ENCODE measurements around the gene XPC. TPM values are rescaled to one million over a fixed set of nuclear protein-coding genes. Genes with fewer than 3 reads are reported as not detected.

XPC gene
- polyA plus RNA-seq, 1 donor from 2014 or later: 21.9 TPM

DNA sequence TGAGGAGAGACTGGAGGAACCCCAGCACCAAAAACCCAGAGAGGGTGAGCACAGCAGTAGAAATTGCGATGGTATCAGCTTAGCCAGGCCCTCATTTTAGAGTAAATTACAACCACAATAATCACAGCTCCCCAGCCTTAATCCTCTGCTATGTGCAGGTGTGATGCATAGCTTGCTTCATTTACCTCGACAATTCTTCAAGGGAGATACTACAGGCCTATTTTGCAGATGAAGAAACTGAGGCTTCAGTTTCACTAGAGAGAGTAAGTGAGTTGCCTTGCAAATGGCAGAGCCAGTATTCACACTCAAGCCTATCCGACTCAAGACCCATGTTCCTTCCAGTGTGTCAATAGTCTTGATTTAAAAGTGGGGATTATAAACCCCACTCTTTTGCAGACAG is 33.6 kb upstream of the XPC start:
- H3F3A ChIP-seq (ENCODE audit: insufficient read depth, low read length, poor library complexity, severe bottlenecking): no peaks in the 10 kb centered on the region
- H3K79me2 ChIP-seq (replicated peaks; ENCODE audit: insufficient read depth, low read length): no peaks in the 10 kb centered on the region
- no peaks in the 10 kb centered on the region for H3K9me2 ChIP-seq (ENCODE audit: insufficient read depth, low read length)
- no peaks in the 10 kb centered on the region for H3K36me3 ChIP-seq (ENCODE audit: insufficient read depth, low read length)
- TF ChIP-seq EP300 (conservative IDR thresholded peaks at IDR 0.05; ENCODE audit: poor library complexity, severe bottlenecking) (no peak), SMC3 (conservative IDR thresholded peaks at IDR 0.05; ENCODE audit: poor library complexity) (no peak), TAF1 (IDR thresholded peaks at IDR 0.05; ENCODE audit: low read depth) (no peak), EZH2 (IDR thresholded peaks at IDR 0.05; ENCODE audit: borderline replicate concordance, insufficient read depth, low read length, poor library complexity, severe bottlenecking) (no peak), RAD21 (conservative IDR thresholded peaks at IDR 0.05) (no peak), POLR2AphosphoS5 (IDR thresholded peaks at IDR 0.05) (no peak), MXI1 (conservative IDR thresholded peaks at IDR 0.05; ENCODE audit: poor library complexity, severe bottlenecking) (no peak)
- TF ChIP-seq, protein P1, sequence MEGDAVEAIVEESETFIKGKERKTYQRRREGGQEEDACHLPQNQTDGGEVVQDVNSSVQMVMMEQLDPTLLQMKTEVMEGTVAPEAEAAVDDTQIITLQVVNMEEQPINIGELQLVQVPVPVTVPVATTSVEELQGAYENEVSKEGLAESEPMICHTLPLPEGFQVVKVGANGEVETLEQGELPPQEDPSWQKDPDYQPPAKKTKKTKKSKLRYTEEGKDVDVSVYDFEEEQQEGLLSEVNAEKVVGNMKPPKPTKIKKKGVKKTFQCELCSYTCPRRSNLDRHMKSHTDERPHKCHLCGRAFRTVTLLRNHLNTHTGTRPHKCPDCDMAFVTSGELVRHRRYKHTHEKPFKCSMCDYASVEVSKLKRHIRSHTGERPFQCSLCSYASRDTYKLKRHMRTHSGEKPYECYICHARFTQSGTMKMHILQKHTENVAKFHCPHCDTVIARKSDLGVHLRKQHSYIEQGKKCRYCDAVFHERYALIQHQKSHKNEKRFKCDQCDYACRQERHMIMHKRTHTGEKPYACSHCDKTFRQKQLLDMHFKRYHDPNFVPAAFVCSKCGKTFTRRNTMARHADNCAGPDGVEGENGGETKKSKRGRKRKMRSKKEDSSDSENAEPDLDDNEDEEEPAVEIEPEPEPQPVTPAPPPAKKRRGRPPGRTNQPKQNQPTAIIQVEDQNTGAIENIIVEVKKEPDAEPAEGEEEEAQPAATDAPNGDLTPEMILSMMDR (IDR thresholded peaks at IDR 0.05; ENCODE audit: poor library complexity, severe bottlenecking): no peak
- TF ChIP-seq, protein P2, sequence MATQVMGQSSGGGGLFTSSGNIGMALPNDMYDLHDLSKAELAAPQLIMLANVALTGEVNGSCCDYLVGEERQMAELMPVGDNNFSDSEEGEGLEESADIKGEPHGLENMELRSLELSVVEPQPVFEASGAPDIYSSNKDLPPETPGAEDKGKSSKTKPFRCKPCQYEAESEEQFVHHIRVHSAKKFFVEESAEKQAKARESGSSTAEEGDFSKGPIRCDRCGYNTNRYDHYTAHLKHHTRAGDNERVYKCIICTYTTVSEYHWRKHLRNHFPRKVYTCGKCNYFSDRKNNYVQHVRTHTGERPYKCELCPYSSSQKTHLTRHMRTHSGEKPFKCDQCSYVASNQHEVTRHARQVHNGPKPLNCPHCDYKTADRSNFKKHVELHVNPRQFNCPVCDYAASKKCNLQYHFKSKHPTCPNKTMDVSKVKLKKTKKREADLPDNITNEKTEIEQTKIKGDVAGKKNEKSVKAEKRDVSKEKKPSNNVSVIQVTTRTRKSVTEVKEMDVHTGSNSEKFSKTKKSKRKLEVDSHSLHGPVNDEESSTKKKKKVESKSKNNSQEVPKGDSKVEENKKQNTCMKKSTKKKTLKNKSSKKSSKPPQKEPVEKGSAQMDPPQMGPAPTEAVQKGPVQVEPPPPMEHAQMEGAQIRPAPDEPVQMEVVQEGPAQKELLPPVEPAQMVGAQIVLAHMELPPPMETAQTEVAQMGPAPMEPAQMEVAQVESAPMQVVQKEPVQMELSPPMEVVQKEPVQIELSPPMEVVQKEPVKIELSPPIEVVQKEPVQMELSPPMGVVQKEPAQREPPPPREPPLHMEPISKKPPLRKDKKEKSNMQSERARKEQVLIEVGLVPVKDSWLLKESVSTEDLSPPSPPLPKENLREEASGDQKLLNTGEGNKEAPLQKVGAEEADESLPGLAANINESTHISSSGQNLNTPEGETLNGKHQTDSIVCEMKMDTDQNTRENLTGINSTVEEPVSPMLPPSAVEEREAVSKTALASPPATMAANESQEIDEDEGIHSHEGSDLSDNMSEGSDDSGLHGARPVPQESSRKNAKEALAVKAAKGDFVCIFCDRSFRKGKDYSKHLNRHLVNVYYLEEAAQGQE (IDR thresholded peaks at IDR 0.05; ENCODE audit: borderline replicate concordance): no peak
- no peak overlapping the region for H3K9ac ChIP-seq (ENCODE audit: low read length)
- H3K4me3 ChIP-seq (ENCODE audit: low read length): no peak overlapping the region
- no peak overlapping the region for H2AFZ ChIP-seq (ENCODE audit: low read depth, low read length)
- no peaks in the 10 kb centered on the region for H3K27me3 ChIP-seq (ENCODE audit: insufficient read depth, low read depth, low read length)
- H4K20me1 ChIP-seq (ENCODE audit: insufficient read depth): no peaks in the 10 kb centered on the region
- no peaks in the 10 kb centered on the region for H3K9me3 ChIP-seq (ENCODE audit: low read length)
- H3K4me2 ChIP-seq (ENCODE audit: low read length): no peak overlapping the region
- no peak overlapping the region for H3K27ac ChIP-seq (ENCODE audit: low read length)

DNA sequence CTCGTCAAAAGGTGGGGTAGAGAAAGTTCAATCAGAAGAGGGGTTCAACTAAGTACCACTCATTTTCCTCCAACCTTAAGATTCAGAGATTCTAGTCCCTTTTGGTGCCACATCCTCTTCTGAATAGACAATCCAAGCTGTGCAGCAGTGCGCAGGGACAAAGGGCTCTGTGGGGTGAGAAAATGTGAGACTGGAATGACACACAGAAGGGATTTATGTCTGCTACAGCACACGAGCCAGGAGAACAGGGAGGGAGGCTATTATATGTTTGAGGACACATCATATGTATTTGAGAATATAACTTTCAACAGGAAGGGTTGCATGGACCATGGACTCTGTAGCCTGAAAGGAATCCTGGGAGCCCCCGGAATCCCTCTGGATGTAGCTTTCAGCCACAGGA is 33.2 kb upstream of the XPC start:
- Histone ChIP-seq H3F3A (ENCODE audit: insufficient read depth, low read length, poor library complexity, severe bottlenecking) (no peaks in the 10 kb centered on the region), H3K9me2 (ENCODE audit: insufficient read depth, low read length) (no peaks in the 10 kb centered on the region), H3K27me3 (ENCODE audit: insufficient read depth, low read depth, low read length) (no peaks in the 10 kb centered on the region), H4K20me1 (ENCODE audit: insufficient read depth) (no peaks in the 10 kb centered on the region), H3K4me2 (ENCODE audit: low read length) (no peak overlapping the region), H3K27ac (ENCODE audit: low read length) (no peak overlapping the region), H2AFZ (ENCODE audit: low read depth, low read length) (no peak overlapping the region), H3K4me3 (ENCODE audit: low read length) (no peak overlapping the region), H3K36me3 (ENCODE audit: insufficient read depth, low read length) (no peaks in the 10 kb centered on the region), H3K79me2 (replicated peaks; ENCODE audit: insufficient read depth, low read length) (no peaks in the 10 kb centered on the region), H3K9ac (ENCODE audit: low read length) (no peak overlapping the region), H3K9me3 (ENCODE audit: low read length) (no peaks in the 10 kb centered on the region)
- TF ChIP-seq, protein P2 (IDR thresholded peaks at IDR 0.05; ENCODE audit: borderline replicate concordance): no peak
- TF ChIP-seq SMC3 (conservative IDR thresholded peaks at IDR 0.05; ENCODE audit: poor library complexity) (no peak), EP300 (conservative IDR thresholded peaks at IDR 0.05; ENCODE audit: poor library complexity, severe bottlenecking) (no peak), POLR2AphosphoS5 (IDR thresholded peaks at IDR 0.05) (no peak), EZH2 (IDR thresholded peaks at IDR 0.05; ENCODE audit: borderline replicate concordance, insufficient read depth, low read length, poor library complexity, severe bottlenecking) (no peak), MXI1 (conservative IDR thresholded peaks at IDR 0.05; ENCODE audit: poor library complexity, severe bottlenecking) (no peak), TAF1 (IDR thresholded peaks at IDR 0.05; ENCODE audit: low read depth) (no peak), RAD21 (conservative IDR thresholded peaks at IDR 0.05) (no peak)
- TF ChIP-seq, protein P1 (IDR thresholded peaks at IDR 0.05; ENCODE audit: poor library complexity, severe bottlenecking): no peak
